GM12878 (cell line): ENCODE measurements around the gene LRRC70. TPM values are rescaled to one million over a fixed set of nuclear protein-coding genes. Genes with fewer than 3 reads are reported as not detected.

Experiments used
- ATAC-seq: fragments of 200-7000 bp; cut with Tn5 transposase; 3 replicates; pipeline ENCODE4 v1.9.1; 2020; ENCODE audit warnings: mild to moderate bottlenecking, moderate library complexity
- BruUV-seq: library from RNA; stranded (reverse); fragments of 400-500 nt; replicated peaks from 2 replicates; lab custom pipeline; 2021; lab: Mats Ljungman, UMichigan
- CTCF ChIA-PET: fragments of 300-600 bp; sonication (Branson Sonifier 250); formaldehyde crosslinking; extraction: SDS; loops from one replicate; lab custom pipeline; 2021; ENCODE audit warnings: inconsistent platforms; lab: Yijun Ruan, JAX
- POLR2A ChIA-PET: fragments of 350-600 bp; formaldehyde crosslinking; extraction: SDS; loops from one replicate; lab custom pipeline; 2021; ENCODE audit warnings: inconsistent platforms; lab: Charles Lee
- RAD21 ChIA-PET: fragments of 300-600 bp; sonication (Branson Sonifier 250); formaldehyde crosslinking; loops from one replicate; lab custom pipeline; 2023; ENCODE audit warnings: antibody characterized with exemption; ENCODE audit not compliant: unreplicated experiment; lab: Charles Lee
- SMC1A ChIA-PET: fragments of 300-600 bp; sonication (Branson Sonifier 250); formaldehyde crosslinking; loops from one replicate; lab custom pipeline; 2023; ENCODE audit not compliant: unreplicated experiment, uncharacterized antibody; lab: Charles Lee
- DNase-seq: peaks from one replicate; pipeline ENCODE4 v3.0.0-alpha.2; 2011; ENCODE audit warnings: low read depth, low spot score
- FAIRE-seq: peaks from 3 replicates; lab custom pipeline; 2011; peaks lifted over from hg19 to GRCh38; lab: Jason Lieb, UNC
- H2AFZ ChIP-seq: 2 replicates; pipeline ENCODE4 v1.6.0; 2011; ENCODE audit warnings: low read depth, low read length, control low read depth; ENCODE audit not compliant: control insufficient read depth
- H3K27ac ChIP-seq: 2 replicates; pipeline ENCODE4 v1.5.1; 2011; ENCODE audit warnings: control low read depth; ENCODE audit not compliant: control insufficient read depth, insufficient read depth
- H3K27me3 ChIP-seq, 2 experiments: replicated peaks in 1 of 2; 2 replicates each; pipeline versions ENCODE4 v1.6.0 to v1.6.1; 2011; ENCODE audit warnings: low read length in 1 of 2; ENCODE audit not compliant: control insufficient read depth in 2 of 2, insufficient read depth in 2 of 2
- H3K36me3 ChIP-seq, 2 experiments: 2 replicates each; pipeline ENCODE4 v1.5.1; 2011; ENCODE audit warnings: low read length in 1 of 2; ENCODE audit not compliant: control insufficient read depth in 2 of 2, insufficient read depth in 2 of 2
- H3K4me1 ChIP-seq: 2 replicates; pipeline ENCODE4 v1.6.1; 2011; ENCODE audit warnings: mild to moderate bottlenecking, low read length, moderate library complexity, mixed read lengths; ENCODE audit not compliant: control insufficient read depth, insufficient read depth
- H3K4me2 ChIP-seq: 2 replicates; pipeline ENCODE4 v1.6.0; 2011; ENCODE audit warnings: control low read depth; ENCODE audit not compliant: control insufficient read depth, insufficient read depth
- H3K4me3 ChIP-seq: fragments of 200-600 bp; sonication (generic); 2 replicates; pipeline ENCODE4 v1.5.1; 2016
- H3K79me2 ChIP-seq: 2 replicates; pipeline ENCODE4 v1.6.0; 2011; ENCODE audit warnings: low read length; ENCODE audit not compliant: control insufficient read depth, insufficient read depth
- H3K9ac ChIP-seq: 2 replicates; pipeline ENCODE4 v1.8.0; 2011; ENCODE audit warnings: low read length, control low read depth, mixed read lengths; ENCODE audit not compliant: control insufficient read depth, insufficient read depth
- H3K9me3 ChIP-seq: replicated peaks from 3 replicates; pipeline ENCODE4 v1.5.1; 2011; ENCODE audit warnings: mild to moderate bottlenecking, low read length; ENCODE audit not compliant: control insufficient read depth, insufficient read depth
- H4K20me1 ChIP-seq: 2 replicates; pipeline ENCODE4 v1.6.0; 2011; ENCODE audit not compliant: control insufficient read depth, insufficient read depth
- EED ChIP-seq: sonication (generic); IDR thresholded peaks from 2 replicates; pipeline ENCODE4 v1.6.1; 2016; ENCODE audit warnings: antibody characterized with exemption, low read depth
- EGR1 ChIP-seq, 2 experiments: IDR thresholded peaks; 1 replicate in 1 of 2; 2 replicates in 1 of 2; pipeline ENCODE4 v1.6.1; 2011 to 2012; ENCODE audit warnings: low read depth in 2 of 2, low read length in 2 of 2, borderline replicate concordance in 1 of 2, mild to moderate bottlenecking in 1 of 2, moderate library complexity in 1 of 2
- FOXK2 ChIP-seq: fragments of 450-650 bp; IDR thresholded peaks from 2 replicates; pipeline ENCODE4 v1.6.1; 2017; ENCODE audit warnings: mild to moderate bottlenecking, moderate library complexity
- GATAD2B ChIP-seq: fragments of 450-650 bp; conservative IDR thresholded peaks from 2 replicates; pipeline ENCODE4 v1.6.1; 2017; ENCODE audit warnings: low read depth, mild to moderate bottlenecking, moderate library complexity
- HCFC1 ChIP-seq: fragments of 150-350 bp; IDR thresholded peaks from 2 replicates; pipeline ENCODE4 v1.6.1; 2014; ENCODE audit warnings: low read length
- HDGF ChIP-seq: fragments of 450-650 bp; IDR thresholded peaks from 2 replicates; pipeline ENCODE4 v1.6.1; 2016; ENCODE audit warnings: antibody characterized with exemption
- IRF4 ChIP-seq: IDR thresholded peaks from 2 replicates; pipeline ENCODE4 v1.6.1; 2011; ENCODE audit warnings: low read depth, low read length
- JUNB ChIP-seq: IDR thresholded peaks from 2 replicates; pipeline ENCODE4 v1.6.1; 2016; ENCODE audit warnings: antibody characterized with exemption, mild to moderate bottlenecking
- KDM1A ChIP-seq: fragments of 200-600 bp; sonication (generic); IDR thresholded peaks from 2 replicates; pipeline ENCODE4 v1.6.1; 2016; ENCODE audit warnings: borderline replicate concordance
- NFXL1 ChIP-seq: fragments of 450-650 bp; IDR thresholded peaks from 2 replicates; pipeline ENCODE4 v1.6.1; 2017; ENCODE audit warnings: antibody characterized with exemption, mild to moderate bottlenecking, borderline replicate concordance
- NR2C2 ChIP-seq: IDR thresholded peaks from 2 replicates; pipeline ENCODE4 v1.6.1; 2011; ENCODE audit warnings: borderline replicate concordance, low read depth; ENCODE audit not compliant: control insufficient read depth, insufficient read length
- NR2F1 ChIP-seq: fragments of 450-650 bp; conservative IDR thresholded peaks from 2 replicates; pipeline ENCODE4 v1.6.1; 2017; ENCODE audit warnings: mild to moderate bottlenecking
- SMC3 ChIP-seq: IDR thresholded peaks from 2 replicates; pipeline ENCODE4 v1.6.1; 2011; ENCODE audit warnings: low read length, improper control_type of control experiment, borderline replicate concordance
- STAT1 ChIP-seq: fragments of 450-650 bp; conservative IDR thresholded peaks from 2 replicates; pipeline ENCODE4 v1.6.1; 2014; ENCODE audit warnings: antibody characterized with exemption, mild to moderate bottlenecking
- SUZ12 ChIP-seq: fragments of 200-600 bp; sonication (generic); IDR thresholded peaks from one replicate; pipeline ENCODE4 v1.6.1; 2018; ENCODE audit warnings: antibody characterized with exemption, mild to moderate bottlenecking; ENCODE audit not compliant: unreplicated experiment
- WGBS: methylation state at CpG from one replicate; pipeline ENCODE4 v1.1.6; 2016; ENCODE audit warnings: low lambda C conversion rate; ENCODE audit not compliant: insufficient replicate concordance, insufficient coverage; ENCODE audit errors: missing lambda C conversion rate; 5-methylcytosine and 5-hydroxymethylcytosine counted together
- in situ Hi-C: fragments of 300-500 bp; cut with MboI; formaldehyde crosslinking; loops from 9 replicates; pipeline ENCODE4 v1.14.3; 2018; ENCODE audit warnings: mixed read lengths
- intact Hi-C: fragments of 100-400 bp; cut with micrococcal nuclease; formaldehyde crosslinking; loops from one replicate; pipeline ENCODE4 v1.14.2; 2022; ENCODE audit not compliant: unreplicated experiment
- polyA plus RNA-seq, 11 experiments: library from polyadenylated mRNA; depleted of rRNA in 4 of 11; unstranded in 6 of 11; stranded (reverse) in 5 of 11; fragments of >200 nt; fragmentation: Nextera tagmentation in 4 of 11; fragmentation: Illumina TruSeq in 1 of 11; extraction: Ambion mirVana in 4 of 11; extraction: Trizol in 1 of 11; gene quantifications; 1 replicate in 1 of 11; 2 replicates in 10 of 11; pipeline versions ENCODE4 v1.2.1 to v1.2.3, GENCODE V29; 2011 to 2016; ENCODE audit warnings: inconsistent platforms in 2 of 11, missing spikeins in 2 of 11, low read depth in 1 of 11
- total RNA-seq, 4 experiments: library from RNA; depleted of rRNA in 3 of 4; stranded (reverse); fragments of >200 nt in 3 of 4; fragmentation: Illumina TruSeq in 1 of 4; extraction: Trizol in 1 of 4; gene quantifications; 2 replicates each; pipeline versions ENCODE4 v1.2.1 to v1.2.3, GENCODE V29; 2013 to 2021
- TF ChIP-seq, protein P1 (sequence below): fragments of 450-650 bp; formaldehyde crosslinking; IDR thresholded peaks from 2 replicates; pipeline ENCODE4 v1.4.0; 2020; ENCODE audit warnings: mild to moderate bottlenecking, moderate library complexity
- TF ChIP-seq, protein P2 (sequence below): IDR thresholded peaks from 2 replicates; pipeline ENCODE4 v1.6.1; 2012; ENCODE audit warnings: low read depth, low read length, improper control_type of control experiment
- TF ChIP-seq, protein P3 (sequence below): IDR thresholded peaks from 2 replicates; pipeline ENCODE4 v1.6.1; 2011; ENCODE audit warnings: borderline replicate concordance, low read depth, mild to moderate bottlenecking, moderate library complexity, mixed read lengths, low read length; ENCODE audit not compliant: insufficient read depth; ENCODE audit errors: extremely low read length
- TF ChIP-seq, protein P4 (sequence below): fragments of 450-650 bp; IDR thresholded peaks from 2 replicates; pipeline ENCODE4 v1.6.1; 2017; ENCODE audit warnings: mild to moderate bottlenecking

LRRC70 gene
- total and polyA plus RNA-seq, 10 of the 15 experiments (the other 5 are each of a cell fraction or from before 2014, with no cell fraction given) = 0.35 to 1.5 (median 0.84) TPM

DNA sequence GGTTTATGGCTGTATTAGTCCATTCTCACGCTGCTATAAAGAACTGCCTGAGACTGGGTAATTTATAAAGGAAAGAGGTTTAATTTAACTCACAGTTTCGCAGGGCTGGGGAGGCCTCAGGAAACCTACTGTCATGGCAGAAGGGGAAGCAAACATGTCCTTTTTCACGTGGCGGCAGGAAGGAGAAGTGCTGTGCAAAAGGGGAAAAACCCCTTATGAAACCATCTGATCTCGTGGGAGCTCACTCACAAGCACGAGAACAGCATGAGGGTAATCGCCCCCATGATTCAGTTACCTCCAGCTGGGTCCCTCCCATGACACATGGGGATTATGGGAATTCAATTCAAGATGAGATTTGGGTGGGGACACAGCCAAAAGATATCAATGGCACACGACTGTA, 13.9 kb downstream of the LRRC70 start:
- FAIRE-seq = no peak
- Histone ChIP-seq H3K79me2 (no peaks in the 10 kb centered on the region), H3K27ac (no peak overlapping the region), H3K9ac (no peak overlapping the region), H3K27me3 (no peaks in the 10 kb centered on the region), H4K20me1 (no peaks in the 10 kb centered on the region), H3K4me3 (no peak overlapping the region), H3K4me1 (no peaks in the 10 kb centered on the region; the same call in 1 of the 2 replicates)
- TF ChIP-seq, protein P1, sequence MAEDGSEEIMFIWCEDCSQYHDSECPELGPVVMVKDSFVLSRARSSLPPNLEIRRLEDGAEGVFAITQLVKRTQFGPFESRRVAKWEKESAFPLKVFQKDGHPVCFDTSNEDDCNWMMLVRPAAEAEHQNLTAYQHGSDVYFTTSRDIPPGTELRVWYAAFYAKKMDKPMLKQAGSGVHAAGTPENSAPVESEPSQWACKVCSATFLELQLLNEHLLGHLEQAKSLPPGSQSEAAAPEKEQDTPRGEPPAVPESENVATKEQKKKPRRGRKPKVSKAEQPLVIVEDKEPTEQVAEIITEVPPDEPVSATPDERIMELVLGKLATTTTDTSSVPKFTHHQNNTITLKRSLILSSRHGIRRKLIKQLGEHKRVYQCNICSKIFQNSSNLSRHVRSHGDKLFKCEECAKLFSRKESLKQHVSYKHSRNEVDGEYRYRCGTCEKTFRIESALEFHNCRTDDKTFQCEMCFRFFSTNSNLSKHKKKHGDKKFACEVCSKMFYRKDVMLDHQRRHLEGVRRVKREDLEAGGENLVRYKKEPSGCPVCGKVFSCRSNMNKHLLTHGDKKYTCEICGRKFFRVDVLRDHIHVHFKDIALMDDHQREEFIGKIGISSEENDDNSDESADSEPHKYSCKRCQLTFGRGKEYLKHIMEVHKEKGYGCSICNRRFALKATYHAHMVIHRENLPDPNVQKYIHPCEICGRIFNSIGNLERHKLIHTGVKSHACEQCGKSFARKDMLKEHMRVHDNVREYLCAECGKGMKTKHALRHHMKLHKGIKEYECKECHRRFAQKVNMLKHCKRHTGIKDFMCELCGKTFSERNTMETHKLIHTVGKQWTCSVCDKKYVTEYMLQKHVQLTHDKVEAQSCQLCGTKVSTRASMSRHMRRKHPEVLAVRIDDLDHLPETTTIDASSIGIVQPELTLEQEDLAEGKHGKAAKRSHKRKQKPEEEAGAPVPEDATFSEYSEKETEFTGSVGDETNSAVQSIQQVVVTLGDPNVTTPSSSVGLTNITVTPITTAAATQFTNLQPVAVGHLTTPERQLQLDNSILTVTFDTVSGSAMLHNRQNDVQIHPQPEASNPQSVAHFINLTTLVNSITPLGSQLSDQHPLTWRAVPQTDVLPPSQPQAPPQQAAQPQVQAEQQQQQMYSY (CRISPR knock-in tag) = no peak
- no peak for TF ChIP-seq SUZ12
- no peak for TF ChIP-seq HDGF
- TF ChIP-seq NFXL1 = no peak
- no peak for TF ChIP-seq IRF4
- TF ChIP-seq KDM1A = no peak
- no peak for TF ChIP-seq SMC3
- no peak for TF ChIP-seq JUNB
- TF ChIP-seq, protein P2, sequence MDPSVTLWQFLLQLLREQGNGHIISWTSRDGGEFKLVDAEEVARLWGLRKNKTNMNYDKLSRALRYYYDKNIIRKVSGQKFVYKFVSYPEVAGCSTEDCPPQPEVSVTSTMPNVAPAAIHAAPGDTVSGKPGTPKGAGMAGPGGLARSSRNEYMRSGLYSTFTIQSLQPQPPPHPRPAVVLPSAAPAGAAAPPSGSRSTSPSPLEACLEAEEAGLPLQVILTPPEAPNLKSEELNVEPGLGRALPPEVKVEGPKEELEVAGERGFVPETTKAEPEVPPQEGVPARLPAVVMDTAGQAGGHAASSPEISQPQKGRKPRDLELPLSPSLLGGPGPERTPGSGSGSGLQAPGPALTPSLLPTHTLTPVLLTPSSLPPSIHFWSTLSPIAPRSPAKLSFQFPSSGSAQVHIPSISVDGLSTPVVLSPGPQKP = no peak
- no peak for TF ChIP-seq NR2C2
- TF ChIP-seq, protein P3, sequence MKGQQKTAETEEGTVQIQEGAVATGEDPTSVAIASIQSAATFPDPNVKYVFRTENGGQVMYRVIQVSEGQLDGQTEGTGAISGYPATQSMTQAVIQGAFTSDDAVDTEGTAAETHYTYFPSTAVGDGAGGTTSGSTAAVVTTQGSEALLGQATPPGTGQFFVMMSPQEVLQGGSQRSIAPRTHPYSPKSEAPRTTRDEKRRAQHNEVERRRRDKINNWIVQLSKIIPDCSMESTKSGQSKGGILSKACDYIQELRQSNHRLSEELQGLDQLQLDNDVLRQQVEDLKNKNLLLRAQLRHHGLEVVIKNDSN = no peak
- no peak for TF ChIP-seq EED
- TF ChIP-seq FOXK2 = no peak
- TF ChIP-seq HCFC1 = no peak
- TF ChIP-seq NR2F1 = no peak
- no peak for TF ChIP-seq GATAD2B
- no peak for TF ChIP-seq EGR1 (IDR thresholded peaks at IDR 0.05; ENCODE audit: borderline replicate concordance in 1 of 2, low read depth in 2 of 2, low read length in 2 of 2)
- TF ChIP-seq STAT1 = no peak
- TF ChIP-seq, protein P4, sequence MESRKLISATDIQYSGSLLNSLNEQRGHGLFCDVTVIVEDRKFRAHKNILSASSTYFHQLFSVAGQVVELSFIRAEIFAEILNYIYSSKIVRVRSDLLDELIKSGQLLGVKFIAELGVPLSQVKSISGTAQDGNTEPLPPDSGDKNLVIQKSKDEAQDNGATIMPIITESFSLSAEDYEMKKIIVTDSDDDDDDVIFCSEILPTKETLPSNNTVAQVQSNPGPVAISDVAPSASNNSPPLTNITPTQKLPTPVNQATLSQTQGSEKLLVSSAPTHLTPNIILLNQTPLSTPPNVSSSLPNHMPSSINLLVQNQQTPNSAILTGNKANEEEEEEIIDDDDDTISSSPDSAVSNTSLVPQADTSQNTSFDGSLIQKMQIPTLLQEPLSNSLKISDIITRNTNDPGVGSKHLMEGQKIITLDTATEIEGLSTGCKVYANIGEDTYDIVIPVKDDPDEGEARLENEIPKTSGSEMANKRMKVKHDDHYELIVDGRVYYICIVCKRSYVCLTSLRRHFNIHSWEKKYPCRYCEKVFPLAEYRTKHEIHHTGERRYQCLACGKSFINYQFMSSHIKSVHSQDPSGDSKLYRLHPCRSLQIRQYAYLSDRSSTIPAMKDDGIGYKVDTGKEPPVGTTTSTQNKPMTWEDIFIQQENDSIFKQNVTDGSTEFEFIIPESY = no peak
- TF ChIP-seq, all 136 proteins: peak for 0
- CTCF ChIA-PET = no interaction called here
- SMC1A ChIA-PET = interaction anchor here (0.9 to 1.3 kb wide), 2 partner anchors 9 to 10 kb away, joined by 3 read pairs; no protein-coding TSS in a partner anchor
- RAD21 ChIA-PET = no interaction called here
- DNase-seq = no peak
- H3K36me3 ChIP-seq = peaks cover 0 to 2% of the 10 kb centered on the region in 2 experiments; a peak in 2 of 4 replicates
- ATAC-seq = no peak
- POLR2A ChIA-PET = no interaction called here
- H3K9me3 ChIP-seq = no peaks in the 10 kb centered on the region
- no peak overlapping the region for H3K4me2 ChIP-seq
- in situ Hi-C loops = no loop called here
- no peak overlapping the region for H2AFZ ChIP-seq
- intact Hi-C loops = no loop called here
- 58% methylated on average over 6 of the region's 8 CpGs for WGBS
- BruUV-seq = no TSS peak
